Keratinocyte (primary cell): Measurements from ENCODE around the gene RAB44.

Experiments used
- CTCF ChIP-seq, 3 experiments: IDR thresholded peaks in 1 of 3; conservative IDR thresholded peaks in 1 of 3; optimal IDR thresholded peaks in 1 of 3; 2 replicates in 2 of 3; 3 replicates in 1 of 3; pipeline versions ENCODE3 to v1.5.1; 2011; ENCODE audit warnings: low read length in 3 of 3, mild to moderate bottlenecking in 3 of 3, moderate library complexity in 2 of 3, control low read depth in 1 of 3, inconsistent platforms in 1 of 3; ENCODE audit not compliant: insufficient read depth in 2 of 3; ENCODE audit errors: extremely low read depth in 1 of 3
- EZH2 ChIP-seq: IDR thresholded peaks from one replicate; pipeline ENCODE4 v1.6.1; 2012; ENCODE audit warnings: inconsistent platforms, mild to moderate bottlenecking, low read length, moderate library complexity

DNA sequence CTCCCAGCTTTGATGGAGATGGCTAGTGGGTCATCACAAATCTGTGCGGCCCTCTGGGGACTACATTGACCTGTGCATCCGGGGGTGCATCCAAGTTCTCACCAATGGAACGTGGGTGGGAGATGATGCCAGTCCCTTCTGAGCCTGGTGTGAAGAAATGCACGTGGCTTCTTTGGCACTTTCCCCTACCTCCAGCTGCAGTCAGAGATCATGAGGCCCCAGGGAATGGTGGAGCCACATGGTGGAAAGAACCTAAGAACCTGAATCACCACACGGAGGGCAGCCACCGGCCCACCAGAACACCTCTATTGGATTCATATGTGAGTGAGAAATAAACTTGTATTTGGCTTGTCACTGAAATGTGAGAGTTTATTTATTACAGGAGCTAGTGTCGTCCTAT lies 29.0 kb upstream of the RAB44 start:
- no peak for TF ChIP-seq CTCF (optimal IDR thresholded peaks at IDR 0.05 in 1 of 3, IDR thresholded peaks at IDR 0.05 in 1 of 3, conservative IDR thresholded peaks at IDR 0.05 in 1 of 3; ENCODE audit: extremely low read depth in 1 of 3, insufficient read depth in 2 of 3, low read length in 3 of 3)
- no peak for TF ChIP-seq EZH2
